Heart left ventricle (tissue), 16 donors: ENCODE results near the gene P2RY11. TPM values are rescaled to one million over a fixed set of nuclear protein-coding genes. Genes with fewer than 3 reads are reported as not detected.

Experiments used
- ATAC-seq, 4 donors: fragments of 200-7000 bp; cut with Tn5 transposase; one replicate each; pipeline ENCODE4 v1.9.1; 2020 to 2022; ENCODE audit warnings: moderate library complexity in 4 of 4, mild to moderate bottlenecking in 3 of 4, moderate number of reproducible peaks in 1 of 4
- DNase-seq, 5 donors: peaks; one replicate each; pipeline ENCODE4 v3.0.0-alpha.2; 2020
- H3K27ac ChIP-seq, 12 donors: fragments of 200-600 bp; sonication (generic) in 4 of 12; one replicate each; pipeline versions ENCODE4 v1.5.0 to v1.8.0; 2016 to 2022; ENCODE audit warnings: mild to moderate bottlenecking in 2 of 12
- H3K27me3 ChIP-seq, 9 donors: fragments of 200-600 bp; sonication (generic) in 2 of 9; one replicate each; pipeline versions ENCODE4 v1.5.1 to v1.8.0; 2016 to 2022; ENCODE audit warnings: mild to moderate bottlenecking in 3 of 9
- H3K36me3 ChIP-seq, 9 donors: fragments of 200-600 bp; sonication (generic) in 2 of 9; one replicate each; pipeline versions ENCODE4 v1.5.0 to v1.8.0; 2018 to 2022; ENCODE audit warnings: mild to moderate bottlenecking in 2 of 9
- H3K4me1 ChIP-seq, 12 donors: fragments of 200-600 bp; sonication (generic) in 4 of 12; one replicate each; pipeline versions ENCODE4 v1.5.0 to v1.8.0; 2016 to 2022; ENCODE audit warnings: mild to moderate bottlenecking in 3 of 12
- H3K4me3 ChIP-seq, 12 donors: fragments of 200-600 bp; sonication (generic) in 4 of 12; one replicate each; pipeline versions ENCODE4 v1.5.0 to v1.8.0; 2017 to 2022; ENCODE audit warnings: mild to moderate bottlenecking in 9 of 12, moderate library complexity in 4 of 12
- H3K9me3 ChIP-seq, 12 donors: fragments of 200-600 bp; sonication (generic) in 4 of 12; one replicate each; pipeline versions ENCODE4 v1.5.0 to v1.8.0; 2016 to 2022; ENCODE audit warnings: mild to moderate bottlenecking in 1 of 12
- CTCF ChIP-seq, 12 donors: fragments of 200-600 bp; sonication (generic) in 4 of 12; IDR thresholded peaks; one replicate each; pipeline versions ENCODE4 v1.5.0 to v1.8.0; 2018 to 2022; ENCODE audit warnings: antibody characterized with exemption in 12 of 12, mild to moderate bottlenecking in 5 of 12
- POLR2A ChIP-seq, 2 donors: fragments of 450-650 bp; IDR thresholded peaks; one replicate each; pipeline ENCODE4 v1.6.1; 2017; ENCODE audit warnings: antibody characterized with exemption in 2 of 2, mild to moderate bottlenecking in 2 of 2, moderate library complexity in 2 of 2
- WGBS, 4 donors: extraction: QIAGEN DNeasy Blood & Tissue Kit in 2 of 4; methylation state at CpG; one replicate each; pipeline versions ENCODE4 v1.1.5 to v1.1.7; 2013 to 2018; 5-methylcytosine and 5-hydroxymethylcytosine counted together
- intact Hi-C, 10 donors: fragments of 100-400 bp; cut with DNase I; formaldehyde crosslinking; loops; one replicate each; pipeline versions ENCODE4 v1.11.1 to v1.14.2; 2022
- polyA plus RNA-seq, 2 donors: library from polyadenylated mRNA; stranded (reverse); fragments of 200-250 nt; gene quantifications; one replicate each; pipeline ENCODE4 v1.2.3, GENCODE V29; 2013
- total RNA-seq, 9 donors: library from RNA; depleted of rRNA in 2 of 9; stranded (reverse); fragments of >200 nt in 2 of 9; fragmentation: NEBNext Ultra II Directional in 3 of 9; extraction: Animal tissue kit (Norgen Biotek cat#: 25700) in 3 of 9; gene quantifications; one replicate each; pipeline versions ENCODE4 v1.1.0 to v1.2.4, GENCODE V29; 2016 to 2023
- donor health status: ischemic (EF 13 %, LVEDD 7.1; RV severe dilation, severe dysfunction).
- donor health status: healthy with polysubstance abuse.
- donor health status: DM: no; HTN: yes; CAD: no.
- donor health status: DM: no; HTN: no; CAD: no.
- donor health status: ischemic (EF 25% LVEDD 6.9; RV normal size, moderate dysfunction).
- donor health status: ischemic (EF 25% LVEDD 5.7; RV mildly dilated, moderate dysfunction).
- donor health status: healthy.
- donor health status: DM: yes; HTN: yes; CAD: no.
- donor health status: ischemic (EF 35%, LVEDD 5.7; RV mildly dilated, moderate dysfunction).
- donor health status: nonischemic (EF 11% LVEDD 7.7; RV severe dilation, severe dysfunction).
- donor health status: DM: yes; HTN: yes; CAD: no.
- donor health status: PGD.
- donor health status: ischemic (EF 29% LVEDD 5.4; RV normal size, mild dysfunction).
- donor health status: nonischemic (EF 23%, LVEDD 6.1; RV moderate dilation, normal function).

P2RY11 gene
- total and polyA plus RNA-seq, 11 donors, result 3.1 to 11.7 (median 5.2) TPM

- Histone ChIP-seq H3K4me3 (no peak overlapping the region), H3K36me3 (peaks cover 3 to 100% (median 98%) of the 10 kb centered on the region in 9 donors), H3K27me3 (no peaks in the 10 kb centered on the region), H3K9me3 (no peaks in the 10 kb centered on the region), H3K4me1 (no peaks in the 10 kb centered on the region), H3K27ac (no peak overlapping the region)
- intact Hi-C loops, result no loop called here
- 87 to 94% (median 90%) methylated on average over 4 of the region's 4 CpGs for WGBS, 4 donors
- ATAC-seq (no peak), DNase-seq (no peak)
- TF ChIP-seq POLR2A (IDR thresholded peaks at IDR 0.05) (no peak), CTCF (IDR thresholded peaks at IDR 0.05) (no peak)
These were observed 44.3 kb downstream of the P2RY11 start for GRCh38 chr19:10155839-10156238.

GRCh38 chr19:10158071-10158470, 46.6 kb downstream of the P2RY11 start:
- H3K9me3 ChIP-seq, result no peaks in the 10 kb centered on the region
- no peak for DNase-seq
- H3K4me1 ChIP-seq, result no peaks in the 10 kb centered on the region
- H3K27ac ChIP-seq, result no peak overlapping the region
- TF ChIP-seq CTCF (IDR thresholded peaks at IDR 0.05) (no peak), POLR2A (IDR thresholded peaks at IDR 0.05) (no peak)
- H3K4me3 ChIP-seq, result no peak overlapping the region
- ATAC-seq, result no peak
- no peaks in the 10 kb centered on the region for H3K27me3 ChIP-seq
- WGBS, 4 donors, result 92 to 95% (median 93%) methylated on average over 6 to 8 of the region's 8 CpGs
- intact Hi-C loops, result no loop called here
- H3K36me3 ChIP-seq, result peaks cover 0 to 100% (median 100%) of the 10 kb centered on the region in 9 donors

GRCh38 chr19:10158485-10158884, 47.0 kb downstream of the P2RY11 start:
- TF ChIP-seq CTCF (IDR thresholded peaks at IDR 0.05) (no peak), POLR2A (IDR thresholded peaks at IDR 0.05) (no peak)
- Histone ChIP-seq H3K27me3 (no peaks in the 10 kb centered on the region), H3K36me3 (peaks cover 0 to 100% (median 100%) of the 10 kb centered on the region in 9 donors), H3K4me1 (no peaks in the 10 kb centered on the region), H3K27ac (no peak overlapping the region), H3K4me3 (no peak overlapping the region), H3K9me3 (no peaks in the 10 kb centered on the region)
- intact Hi-C loops, result no loop called here
- DNase-seq, result no peak
- 92 to 96% (median 95%) methylated on average over 9 to 11 of the region's 11 CpGs for WGBS, 4 donors
- no peak for ATAC-seq

GRCh38 chr19:10159610-10160009, 48.1 kb downstream of the P2RY11 start:
- TF ChIP-seq CTCF (IDR thresholded peaks at IDR 0.05) (no peak), POLR2A (IDR thresholded peaks at IDR 0.05) (no peak)
- ATAC-seq, result no peak
- no peaks in the 10 kb centered on the region for H3K4me1 ChIP-seq
- H3K27ac ChIP-seq, result no peak overlapping the region
- intact Hi-C loops, result no loop called here
- no peak for DNase-seq
- peaks cover 0 to 100% (median 97%) of the 10 kb centered on the region in 9 donors for H3K36me3 ChIP-seq
- WGBS, 4 donors, result 94 to 97% (median 96%) methylated on average over 16 of the region's 16 CpGs
- no peaks in the 10 kb centered on the region for H3K27me3 ChIP-seq
- H3K4me3 ChIP-seq, result no peak overlapping the region
- H3K9me3 ChIP-seq, result no peaks in the 10 kb centered on the region
